HepG2 (cell line): ENCODE results near the gene SLC6A6. TPM values are rescaled to one million over a fixed set of nuclear protein-coding genes. Genes with fewer than 3 reads are reported as not detected.

Experiments used
- FOSL1 ChIP-seq: sonication (generic); formaldehyde crosslinking; IDR thresholded peaks from 2 replicates; pipeline ENCODE4 v1.9.0; 2021; ENCODE audit warnings: missing genetic modification reagents, borderline replicate concordance
- GMEB2 ChIP-seq: IDR thresholded peaks from 2 replicates; pipeline ENCODE4 v1.6.1; 2016; ENCODE audit warnings: missing biosample characterization, missing genetic modification reagents, low read depth
- IKZF5 ChIP-seq: IDR thresholded peaks from 2 replicates; pipeline ENCODE4 v1.6.1; 2018; ENCODE audit warnings: missing genetic modification reagents, mild to moderate bottlenecking, missing compliant biosample characterization
- MLXIP ChIP-seq: sonication (generic); formaldehyde crosslinking; IDR thresholded peaks from 2 replicates; pipeline ENCODE4 v1.9.0; 2021; ENCODE audit warnings: missing genetic modification reagents, borderline replicate concordance
- SNRNP70 ChIP-seq: fragments of 200-400 bp; formaldehyde crosslinking; IDR thresholded peaks from 2 replicates; pipeline ENCODE4 v1.6.1; 2017; ENCODE audit warnings: mild to moderate bottlenecking, low read depth, low read length, moderate library complexity
- XRCC5 ChIP-seq: fragments of 200-400 bp; formaldehyde crosslinking; optimal IDR thresholded peaks from 2 replicates; pipeline ENCODE3; 2017; ENCODE audit warnings: mild to moderate bottlenecking, low read length
- ZBTB14 ChIP-seq: sonication (generic); formaldehyde crosslinking; IDR thresholded peaks from 2 replicates; pipeline ENCODE4 v1.4.0; 2020; ENCODE audit warnings: missing genetic modification reagents
- ZBTB4 ChIP-seq: sonication (generic); formaldehyde crosslinking; IDR thresholded peaks from 2 replicates; pipeline ENCODE4 v1.4.0; 2020; ENCODE audit warnings: missing genetic modification reagents, mild to moderate bottlenecking, borderline replicate concordance
- ZBTB46 ChIP-seq: sonication (generic); formaldehyde crosslinking; IDR thresholded peaks from 2 replicates; pipeline ENCODE4 v1.4.0; 2020; ENCODE audit warnings: mild to moderate bottlenecking, missing genetic modification reagents, borderline replicate concordance
- ZFP36 ChIP-seq: fragments of 150-350 bp; IDR thresholded peaks from 2 replicates; pipeline ENCODE4 v1.6.1; 2018; ENCODE audit warnings: borderline replicate concordance, low read length, low read depth; ENCODE audit not compliant: partially characterized antibody
- ZNF207 ChIP-seq: fragments of 450-650 bp; IDR thresholded peaks from 2 replicates; pipeline ENCODE4 v1.6.1; 2016; ENCODE audit warnings: antibody characterized with exemption, borderline replicate concordance
- ZNF30 ChIP-seq: sonication (generic); formaldehyde crosslinking; IDR thresholded peaks from 2 replicates; pipeline ENCODE4 v1.5.0; 2020; ENCODE audit warnings: mild to moderate bottlenecking, missing genetic modification reagents
- ZNF331 ChIP-seq: sonication (generic); formaldehyde crosslinking; IDR thresholded peaks from 2 replicates; pipeline ENCODE4 v1.4.0; 2020; ENCODE audit warnings: missing genetic modification reagents
- ZNF512 ChIP-seq: sonication (generic); formaldehyde crosslinking; IDR thresholded peaks from 2 replicates; pipeline ENCODE4 v1.4.0; 2020; ENCODE audit warnings: mild to moderate bottlenecking, missing genetic modification reagents
- ZNF746 ChIP-seq: sonication (generic); formaldehyde crosslinking; IDR thresholded peaks from 2 replicates; pipeline ENCODE4 v1.8.0; 2022; ENCODE audit warnings: mild to moderate bottlenecking, missing genetic modification reagents
- polyA plus RNA-seq, 8 experiments: library from polyadenylated mRNA; depleted of rRNA in 3 of 8; stranded (reverse) in 7 of 8; unstranded in 1 of 8; fragments of >200 nt; fragmentation: Illumina TruSeq in 4 of 8; extraction: Trizol in 4 of 8; gene quantifications; 2 replicates each; pipeline versions ENCODE4 v1.2.1 to v1.2.3, GENCODE V29; 2011 to 2016; ENCODE audit warnings: low read depth in 4 of 8, missing spikeins in 1 of 8, mixed read lengths in 1 of 8; ENCODE audit not compliant: insufficient read depth in 1 of 8
- total RNA-seq, 5 experiments: library from RNA; depleted of rRNA; stranded (reverse); fragments of >200 nt; fragmentation: Illumina TruSeq; extraction: Trizol; gene quantifications; 2 replicates each; pipeline ENCODE4 v1.2.3, GENCODE V29; 2016; ENCODE audit warnings: low read depth in 1 of 5

The SLC6A6 gene
- total and polyA plus RNA-seq, 2 of the 13 experiments (the other 11 are each of a cell fraction or from before 2014, with no cell fraction given): 14.1 to 20.7 TPM

- TF ChIP-seq GMEB2 (CRISPR knock-in tag): no peak
- TF ChIP-seq IKZF5 (CRISPR knock-in tag): 0 out of 2 replicates have a peak, but pooled peaks have one; percentile 56
- no peak for TF ChIP-seq ZBTB46
- no peak for TF ChIP-seq MLXIP (CRISPR knock-in tag)
- no peak for TF ChIP-seq FOSL1 (CRISPR knock-in tag)
- TF ChIP-seq ZNF207: no peak
- TF ChIP-seq ZBTB4 (CRISPR knock-in tag): no peak
- TF ChIP-seq ZNF331 (CRISPR knock-in tag): peak; percentile 77; the same call in 1 of the 2 replicates
- peak; percentile 68 for TF ChIP-seq XRCC5
- TF ChIP-seq ZFP36: no peak
- no peak for TF ChIP-seq SNRNP70
- TF ChIP-seq ZBTB14 (CRISPR knock-in tag): peak; percentile 98
- TF ChIP-seq ZNF512 (CRISPR knock-in tag): no peak
- TF ChIP-seq ZNF30: no peak
- no peak for TF ChIP-seq ZNF746 (CRISPR knock-in tag)
These were observed at the start of gene SLC6A6 (continued) for GRCh38 chr3:14402304-14402811.
